CD14-positive monocyte (primary cell): ENCODE data around the gene SORD. TPM values are rescaled to one million over a fixed set of nuclear protein-coding genes. Genes with fewer than 3 reads are reported as not detected.

ENCODE experiments used
- DNase-seq, 3 donors: peaks; one replicate each; pipeline ENCODE4 v3.0.0-alpha.2; 2011 to 2022
- H2AFZ ChIP-seq: 2 replicates; pipeline ENCODE4 v1.6.0; 2012; ENCODE audit warnings: mild to moderate bottlenecking, low read depth, low read length, inconsistent platforms; ENCODE audit not compliant: insufficient read depth, poor library complexity, severe bottlenecking
- H3K27ac ChIP-seq, 2 donors: 1 replicate in 1 of 2; 2 replicates in 1 of 2; pipeline ENCODE4 v1.5.1; 2012 to 2013; ENCODE audit warnings: low read length in 2 of 2, control low read depth in 1 of 2, inconsistent platforms in 1 of 2, low read depth in 1 of 2, mild to moderate bottlenecking in 1 of 2
- H3K27me3 ChIP-seq, 2 donors: one replicate each; pipeline versions ENCODE4 v1.6.0 to v1.6.1; 2011 to 2013; ENCODE audit warnings: low read length in 2 of 2; ENCODE audit not compliant: control insufficient read depth in 2 of 2, insufficient read depth in 2 of 2
- H3K36me3 ChIP-seq, 2 donors: replicated peaks in 1 of 2; 1 replicate in 1 of 2; 2 replicates in 1 of 2; pipeline versions ENCODE4 v1.5.1 to v1.6.1; 2012 to 2013; ENCODE audit warnings: low read length in 2 of 2, control low read depth in 1 of 2, inconsistent platforms in 1 of 2, mild to moderate bottlenecking in 1 of 2; ENCODE audit not compliant: insufficient read depth in 2 of 2, control insufficient read depth in 1 of 2
- H3K4me1 ChIP-seq, 2 donors: 1 replicate in 1 of 2; 2 replicates in 1 of 2; pipeline versions ENCODE4 v1.5.1 to v1.6.1; 2012 to 2013; ENCODE audit warnings: low read length in 2 of 2, control low read depth in 1 of 2, inconsistent platforms in 1 of 2, mild to moderate bottlenecking in 1 of 2, moderate library complexity in 1 of 2; ENCODE audit not compliant: insufficient read depth in 2 of 2, control insufficient read depth in 1 of 2
- H3K4me2 ChIP-seq: replicated peaks from 2 replicates; pipeline ENCODE3; 2012; ENCODE audit warnings: low read length, moderate library complexity, mild to moderate bottlenecking; ENCODE audit not compliant: poor library complexity, severe bottlenecking; ENCODE audit errors: extremely low read depth
- H3K4me3 ChIP-seq, 3 experiments: fragments of 200-600 bp in 1 of 3; sonication (generic) in 1 of 3; replicated peaks in 1 of 3; 1 replicate in 2 of 3; 2 replicates in 1 of 3; pipeline ENCODE4 v1.5.1; 2011 to 2013; ENCODE audit warnings: low read length in 3 of 3, mild to moderate bottlenecking in 3 of 3, control low read depth in 2 of 3, low read depth in 2 of 3, inconsistent platforms in 1 of 3, moderate library complexity in 1 of 3
- H3K79me2 ChIP-seq: 2 replicates; pipeline ENCODE4 v1.6.0; 2012; ENCODE audit warnings: mild to moderate bottlenecking, control low read depth, inconsistent platforms, low read length, moderate library complexity; ENCODE audit not compliant: insufficient read depth
- H3K9ac ChIP-seq: 2 replicates; pipeline ENCODE4 v1.6.0; 2017; ENCODE audit warnings: low read length, mild to moderate bottlenecking; ENCODE audit not compliant: insufficient read depth, poor library complexity, severe bottlenecking
- H3K9me3 ChIP-seq, 2 donors: replicated peaks in 1 of 2; 1 replicate in 1 of 2; 2 replicates in 1 of 2; pipeline versions ENCODE4 v1.5.1 to v1.6.1; 2012 to 2013; ENCODE audit warnings: low read length in 2 of 2, control low read depth in 1 of 2; ENCODE audit not compliant: control insufficient read depth in 1 of 2, insufficient read depth in 1 of 2
- H4K20me1 ChIP-seq: 2 replicates; pipeline ENCODE4 v1.6.0; 2012; ENCODE audit warnings: mild to moderate bottlenecking, low read length, control low read depth, moderate library complexity; ENCODE audit not compliant: insufficient read depth
- H3K27ac Mint-ChIP-seq, 7 donors: one replicate each; pipeline ENCODE4 v1.8.0; 2020; ENCODE audit warnings: mild to moderate bottlenecking in 7 of 7, mixed read lengths in 7 of 7, moderate library complexity in 6 of 7, inconsistent platforms in 2 of 7
- H3K27me3 Mint-ChIP-seq, 3 donors: one replicate each; pipeline ENCODE4 v1.8.0; 2021 to 2022; ENCODE audit warnings: low read depth in 3 of 3, mild to moderate bottlenecking in 3 of 3, mixed read lengths in 3 of 3, moderate library complexity in 3 of 3, inconsistent platforms in 1 of 3
- H3K36me3 Mint-ChIP-seq, 2 donors: one replicate each; pipeline ENCODE4 v1.8.0; 2020; ENCODE audit warnings: mixed read lengths in 2 of 2, inconsistent platforms in 1 of 2, mild to moderate bottlenecking in 1 of 2
- H3K4me1 Mint-ChIP-seq: one replicate; pipeline ENCODE4 v1.8.0; 2020; ENCODE audit warnings: mild to moderate bottlenecking, mixed read lengths
- H3K4me3 Mint-ChIP-seq, 2 donors: one replicate each; pipeline ENCODE4 v1.8.0; 2020; ENCODE audit warnings: mild to moderate bottlenecking in 2 of 2, mixed read lengths in 2 of 2, moderate library complexity in 1 of 2
- H3K9me3 Mint-ChIP-seq, 7 donors: one replicate each; pipeline ENCODE4 v1.8.0; 2020 to 2022; ENCODE audit warnings: mixed read lengths in 7 of 7, mild to moderate bottlenecking in 6 of 7, moderate library complexity in 6 of 7, inconsistent platforms in 2 of 7
- WGBS: methylation state at CpG from one replicate; pipeline ENCODE4 v1.1.5; 2013; ENCODE audit warnings: missing lambda C conversion rate; ENCODE audit not compliant: insufficient coverage; 5-methylcytosine and 5-hydroxymethylcytosine counted together
- intact Hi-C, 2 donors: fragments of 100-400 bp; cut with micrococcal nuclease; formaldehyde crosslinking; loops; one replicate each; pipeline versions ENCODE4 v1.15.0 to v1.15.1; 2023
- polyA plus RNA-seq, 3 donors: library from polyadenylated mRNA; depleted of rRNA in 1 of 3; unstranded in 2 of 3; stranded (reverse) in 1 of 3; fragments of 300-500 nt in 2 of 3; fragments of >200 nt in 1 of 3; fragmentation: Illumina TruSeq in 2 of 3; gene quantifications; 1 replicate in 2 of 3; 2 replicates in 1 of 3; pipeline ENCODE4 v1.2.3, GENCODE V29; 2012 to 2021
- TF ChIP-seq, protein P1 (sequence below): fragments of 200-600 bp; IDR thresholded peaks from one replicate; pipeline ENCODE4 v1.8.0; 2022; ENCODE audit warnings: antibody characterized with exemption, mild to moderate bottlenecking

The SORD gene
- polyA plus RNA-seq, 3 donors, result 17.9 to 22.6 (median 21.7) TPM

DNA sequence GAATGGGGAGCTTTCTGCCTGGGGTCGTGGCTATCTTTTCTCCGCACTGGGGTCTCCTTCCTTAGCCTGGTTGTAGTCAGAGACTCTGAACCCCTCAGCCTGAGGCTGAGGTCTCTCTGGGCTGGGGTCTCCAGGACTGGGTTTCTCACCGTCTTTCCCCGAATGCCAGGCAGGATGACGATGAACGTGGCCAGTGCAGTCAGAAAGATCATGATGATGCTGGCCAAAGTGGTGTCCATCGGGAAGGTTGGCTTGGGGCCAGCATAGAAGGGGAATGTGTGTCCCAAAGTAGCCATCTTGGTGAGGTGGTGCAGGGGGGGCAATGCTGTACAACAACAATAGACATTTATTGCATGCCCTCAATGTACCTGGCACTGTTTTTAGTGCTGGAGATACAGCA lies 99.7 kb downstream of the SORD start:
- H3K36me3 Mint-ChIP-seq, result peaks cover 0 to 1% of the 10 kb centered on the region in 2 donors
- no peak overlapping the region for H3K4me3 Mint-ChIP-seq
- H3K27me3 ChIP-seq, result peaks cover 18 to 24% of the 10 kb centered on the region in 2 donors
- H3K27ac ChIP-seq, result no peak overlapping the region
- peaks cover 0 to 1% of the 10 kb centered on the region in 2 donors for H3K9me3 ChIP-seq
- 92% methylated on average over 7 of the region's 7 CpGs for WGBS
- TF ChIP-seq, protein P1, sequence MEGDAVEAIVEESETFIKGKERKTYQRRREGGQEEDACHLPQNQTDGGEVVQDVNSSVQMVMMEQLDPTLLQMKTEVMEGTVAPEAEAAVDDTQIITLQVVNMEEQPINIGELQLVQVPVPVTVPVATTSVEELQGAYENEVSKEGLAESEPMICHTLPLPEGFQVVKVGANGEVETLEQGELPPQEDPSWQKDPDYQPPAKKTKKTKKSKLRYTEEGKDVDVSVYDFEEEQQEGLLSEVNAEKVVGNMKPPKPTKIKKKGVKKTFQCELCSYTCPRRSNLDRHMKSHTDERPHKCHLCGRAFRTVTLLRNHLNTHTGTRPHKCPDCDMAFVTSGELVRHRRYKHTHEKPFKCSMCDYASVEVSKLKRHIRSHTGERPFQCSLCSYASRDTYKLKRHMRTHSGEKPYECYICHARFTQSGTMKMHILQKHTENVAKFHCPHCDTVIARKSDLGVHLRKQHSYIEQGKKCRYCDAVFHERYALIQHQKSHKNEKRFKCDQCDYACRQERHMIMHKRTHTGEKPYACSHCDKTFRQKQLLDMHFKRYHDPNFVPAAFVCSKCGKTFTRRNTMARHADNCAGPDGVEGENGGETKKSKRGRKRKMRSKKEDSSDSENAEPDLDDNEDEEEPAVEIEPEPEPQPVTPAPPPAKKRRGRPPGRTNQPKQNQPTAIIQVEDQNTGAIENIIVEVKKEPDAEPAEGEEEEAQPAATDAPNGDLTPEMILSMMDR, result no peak
- peaks cover 33 to 50% (median 40%) of the 10 kb centered on the region in 3 donors for H3K27me3 Mint-ChIP-seq
- H3K4me1 ChIP-seq, result peaks cover 2 to 8% of the 10 kb centered on the region in 2 donors
- H3K4me2 ChIP-seq, result no peak overlapping the region
- DNase-seq, result no peak
- no peak overlapping the region for H3K9ac ChIP-seq
- no peak overlapping the region for H2AFZ ChIP-seq
- H3K4me1 Mint-ChIP-seq, result peaks cover 11% of the 10 kb centered on the region
- H4K20me1 ChIP-seq, result no peaks in the 10 kb centered on the region
- peaks cover 0 to 4% (median 2%) of the 10 kb centered on the region in 7 donors for H3K9me3 Mint-ChIP-seq
- intact Hi-C loops, result loop anchor here in 1 of 2 donors (5.0 kb wide), 1 partner anchor 85 kb away; no protein-coding TSS in a partner anchor
- no peak overlapping the region for H3K27ac Mint-ChIP-seq
- no peaks in the 10 kb centered on the region for H3K36me3 ChIP-seq
- no peaks in the 10 kb centered on the region for H3K79me2 ChIP-seq
- no peak overlapping the region for H3K4me3 ChIP-seq

DNA sequence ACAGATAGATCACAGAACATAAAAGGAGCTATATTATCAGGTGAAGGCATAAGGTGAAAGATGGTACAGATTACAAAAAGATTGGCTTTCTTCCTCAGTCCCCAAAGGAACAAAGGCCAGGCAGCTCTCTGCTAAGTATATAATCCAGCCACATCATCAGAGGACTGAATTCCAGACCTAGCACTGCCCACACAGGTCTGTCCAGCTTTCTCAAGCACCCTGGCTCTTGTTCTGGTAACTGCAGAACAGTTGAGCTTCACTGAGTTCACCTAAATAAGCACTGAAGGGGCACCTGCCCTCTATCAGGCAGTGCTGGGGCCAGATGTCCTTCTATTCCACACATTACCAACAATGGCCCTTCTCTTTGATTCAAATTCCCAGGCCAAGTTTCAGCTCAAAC lies 100.4 kb downstream of the SORD start:
- Histone ChIP-seq H3K9ac (no peak overlapping the region), H3K27ac (no peak overlapping the region), H3K79me2 (no peaks in the 10 kb centered on the region), H3K4me3 (no peak overlapping the region), H3K4me2 (no peak overlapping the region), H3K27me3 (peaks cover 24 to 27% of the 10 kb centered on the region in 2 donors), H2AFZ (no peak overlapping the region), H3K9me3 (no peaks in the 10 kb centered on the region), H3K4me1 (peaks cover 0 to 5% of the 10 kb centered on the region in 2 donors), H3K36me3 (no peaks in the 10 kb centered on the region), H4K20me1 (no peaks in the 10 kb centered on the region)
- peaks cover 6% of the 10 kb centered on the region for H3K4me1 Mint-ChIP-seq
- no peak for DNase-seq
- H3K9me3 Mint-ChIP-seq, result peaks cover 0 to 4% (median 0%) of the 10 kb centered on the region in 7 donors
- intact Hi-C loops, result loop anchor here in 1 of 2 donors (5.0 kb wide), 1 partner anchor 84 kb away; no protein-coding TSS in a partner anchor
- no peak overlapping the region for H3K27ac Mint-ChIP-seq
- no peak overlapping the region for H3K4me3 Mint-ChIP-seq
- TF ChIP-seq, protein P1, result no peak
- peaks cover 34 to 51% (median 42%) of the 10 kb centered on the region in 3 donors for H3K27me3 Mint-ChIP-seq
- H3K36me3 Mint-ChIP-seq, result no peaks in the 10 kb centered on the region
